DOHH2 (cell line): ENCODE measurements around the gene AMFR.

ENCODE experiments used
- CTCF ChIP-seq: fragments of 200-600 bp; sonication (generic); IDR thresholded peaks from one replicate; pipeline ENCODE4 v1.5.1; 2014; ENCODE audit warnings: antibody characterized with exemption, mild to moderate bottlenecking, low read depth, low read length; ENCODE audit not compliant: poor library complexity, severe bottlenecking
- EZH2phosphoT487 ChIP-seq: fragments of 200-600 bp; sonication (generic); IDR thresholded peaks from 2 replicates; pipeline ENCODE4 v1.6.1; 2017; ENCODE audit warnings: borderline replicate concordance, mild to moderate bottlenecking, antibody characterized with exemption, low read length, moderate library complexity, mixed read lengths

DNA sequence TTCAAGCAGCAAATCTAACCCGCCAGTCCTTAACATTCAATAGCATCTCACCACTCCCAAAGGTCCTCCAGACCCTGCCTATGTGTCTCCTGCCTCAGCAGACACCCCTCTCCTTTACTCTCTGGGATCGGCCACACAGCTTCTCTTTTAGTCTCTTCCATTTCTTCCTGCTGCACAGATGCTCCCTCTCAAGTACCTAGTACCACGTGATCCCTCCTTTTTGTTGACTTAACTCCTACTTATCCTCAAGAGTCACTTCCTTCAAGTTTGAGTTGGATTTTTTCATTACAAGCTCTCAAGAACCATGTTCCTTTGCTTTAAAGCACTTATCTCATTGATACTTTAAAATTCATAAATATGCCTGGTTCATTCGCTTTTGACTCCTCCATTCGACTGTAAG is 24.9 kb downstream of the AMFR start:
- TF ChIP-seq EZH2phosphoT487 (no peak), CTCF (no peak)
